K562 (cell line): ENCODE results near the gene TYMP. TPM values are rescaled to one million over a fixed set of nuclear protein-coding genes. Genes with fewer than 3 reads are reported as not detected.

Source experiments
- ATAC-seq: fragments of 200-7000 bp; cut with Tn5 transposase; 3 replicates; pipeline ENCODE4 v1.9.1; 2020; ENCODE audit warnings: moderate library complexity
- BruUV-seq: library from RNA; stranded (reverse); fragments of 400-500 nt; replicated peaks from 2 replicates; lab custom pipeline; 2021; lab: Mats Ljungman, UMichigan
- CTCF ChIA-PET: fragments of 300-600 bp; formaldehyde crosslinking; extraction: SDS; loops from one replicate; lab custom pipeline; 2021; ENCODE audit warnings: low intra/inter-chr PET ratio; lab: Yijun Ruan, JAX
- POLR2A ChIA-PET: fragments of 300-600, 350-650 bp; sonication (Branson Sonifier 250); formaldehyde crosslinking; extraction: SDS; loops from one replicate; lab custom pipeline; 2021; ENCODE audit warnings: antibody characterized with exemption, inconsistent platforms; lab: Yijun Ruan, JAX
- DNase-seq, 4 experiments: peaks; one replicate each; pipeline versions ENCODE4 v3.0.0 to v3.0.0-alpha.2; 2011 to 2018; ENCODE audit warnings: low spot score in 3 of 4, mixed read lengths in 3 of 4; ENCODE audit errors: extremely low read depth in 1 of 4
- FAIRE-seq: peaks from 2 replicates; lab custom pipeline; 2011; peaks lifted over from hg19 to GRCh38; lab: Jason Lieb, UNC
- H2AFZ ChIP-seq: 2 replicates; pipeline ENCODE4 v1.6.0; 2011; ENCODE audit warnings: low read depth, low read length, control low read depth, inconsistent platforms
- H3K27ac ChIP-seq: fragments of 200-600 bp; 3 replicates; pipeline ENCODE4 v1.8.0; 2011; ENCODE audit warnings: low read depth, mild to moderate bottlenecking, control low read depth, inconsistent platforms, low read length, moderate library complexity, mixed read lengths; ENCODE audit errors: extremely low read depth
- H3K27me3 ChIP-seq, 2 experiments: fragments of 300-600 bp in 1 of 2; 2 replicates in 1 of 2; 3 replicates in 1 of 2; pipeline versions ENCODE4 v1.6.0 to v1.8.0; 2011; ENCODE audit warnings: inconsistent platforms in 2 of 2, low read length in 2 of 2, mild to moderate bottlenecking in 1 of 2, mixed read lengths in 1 of 2, moderate library complexity in 1 of 2; ENCODE audit not compliant: control insufficient read depth in 2 of 2, insufficient read depth in 2 of 2
- H3K36me3 ChIP-seq: fragments of 300-600 bp; 3 replicates; pipeline ENCODE4 v1.8.0; 2011; ENCODE audit warnings: mild to moderate bottlenecking, low read length, inconsistent platforms; ENCODE audit not compliant: control insufficient read depth, insufficient read depth
- H3K4me1 ChIP-seq, 2 experiments: fragments of 200-600 bp in 1 of 2; replicated peaks in 1 of 2; 2 replicates in 1 of 2; 3 replicates in 1 of 2; pipeline versions ENCODE4 v1.5.1 to v1.8.0; 2011; ENCODE audit warnings: inconsistent platforms in 2 of 2, low read length in 2 of 2, mild to moderate bottlenecking in 1 of 2, mixed read lengths in 1 of 2, moderate library complexity in 1 of 2; ENCODE audit not compliant: control insufficient read depth in 2 of 2, insufficient read depth in 2 of 2
- H3K4me2 ChIP-seq: 2 replicates; pipeline ENCODE4 v1.6.1; 2011; ENCODE audit warnings: low read length, control low read depth, inconsistent platforms, mixed read lengths; ENCODE audit not compliant: insufficient read depth
- H3K4me3 ChIP-seq: fragments of 200-600 bp; sonication (generic), shearing (Covaris generic); 2 replicates; pipeline ENCODE4 v1.5.1; 2016; ENCODE audit warnings: control low read depth, inconsistent platforms
- H3K79me2 ChIP-seq: fragments of 200-600 bp; 3 replicates; pipeline ENCODE4 v1.8.0; 2011; ENCODE audit warnings: low read length, inconsistent platforms; ENCODE audit not compliant: control insufficient read depth, insufficient read depth
- H3K9ac ChIP-seq, 2 experiments: 2 replicates each; pipeline versions ENCODE4 v1.6.0 to v1.6.1; 2011; ENCODE audit warnings: low read depth in 2 of 2, low read length in 2 of 2, control low read depth in 1 of 2, inconsistent platforms in 1 of 2, mild to moderate bottlenecking in 1 of 2, mixed read lengths in 1 of 2; ENCODE audit not compliant: insufficient read depth in 1 of 2
- H3K9me1 ChIP-seq: one replicate; pipeline ENCODE4 v1.6.0; 2011; ENCODE audit warnings: inconsistent platforms, mild to moderate bottlenecking, low read length, moderate library complexity; ENCODE audit not compliant: control insufficient read depth, insufficient read depth
- H3K9me3 ChIP-seq: replicated peaks from 2 replicates; pipeline ENCODE4 v1.5.1; 2011; ENCODE audit warnings: low read depth, low read length, inconsistent platforms; ENCODE audit not compliant: control insufficient read depth, insufficient read depth
- H4K20me1 ChIP-seq: replicated peaks from 2 replicates; pipeline ENCODE4 v1.6.1; 2011; ENCODE audit warnings: low read length, inconsistent platforms, mixed read lengths; ENCODE audit not compliant: control insufficient read depth, insufficient read depth
- HEY1 ChIP-seq: fragments of 250-450 bp; sonication (Bioruptor Pico); IDR thresholded peaks from 2 replicates; pipeline ENCODE4 v1.5.0; 2020; ENCODE audit warnings: mild to moderate bottlenecking, moderate library complexity, borderline replicate concordance
- HNRNPUL1 ChIP-seq: fragments of 200-400 bp; formaldehyde crosslinking; IDR thresholded peaks from 2 replicates; pipeline ENCODE4 v1.6.1; 2017; ENCODE audit warnings: low read length
- NRF1 ChIP-seq, 2 experiments: fragments of 450-650 bp; IDR thresholded peaks in 1 of 2; conservative IDR thresholded peaks in 1 of 2; 2 replicates each; pipeline ENCODE4 v1.6.1; 2014; ENCODE audit warnings: mild to moderate bottlenecking in 2 of 2
- POLR2G ChIP-seq: fragments of 200-400 bp; formaldehyde crosslinking; IDR thresholded peaks from 2 replicates; pipeline ENCODE4 v1.6.1; 2017; ENCODE audit warnings: low read depth, mild to moderate bottlenecking, antibody characterized with exemption, low read length, moderate library complexity
- RBFOX2 ChIP-seq: fragments of 200-400 bp; formaldehyde crosslinking; IDR thresholded peaks from 2 replicates; pipeline ENCODE4 v1.6.1; 2017; ENCODE audit warnings: low read depth, mild to moderate bottlenecking, low read length, moderate library complexity
- SMAD4 ChIP-seq: fragments of 250-450 bp; sonication (Bioruptor Pico); conservative IDR thresholded peaks from 2 replicates; pipeline ENCODE4 v1.8.0; 2021; ENCODE audit warnings: inconsistent platforms, mild to moderate bottlenecking, moderate library complexity
- SNRNP70 ChIP-seq: fragments of 200-400 bp; formaldehyde crosslinking; optimal IDR thresholded peaks from 2 replicates; pipeline ENCODE3; 2017; ENCODE audit warnings: low read depth, low read length
- TAL1 ChIP-seq: fragments of 450-650 bp; IDR thresholded peaks from 2 replicates; pipeline ENCODE4 v1.6.1; 2016; ENCODE audit warnings: mild to moderate bottlenecking
- ZBTB11 ChIP-seq, 3 experiments: fragments of 200-800 bp in 1 of 3; fragments of 250-450 bp in 1 of 3; fragments of 450-650 bp in 1 of 3; sonication (Bioruptor Pico) in 1 of 3; sonication (Bioruptor generic) in 1 of 3; formaldehyde crosslinking in 1 of 3; IDR thresholded peaks; 2 replicates each; pipeline versions ENCODE4 v1.6.1 to v1.8.0; 2016 to 2022; ENCODE audit warnings: mild to moderate bottlenecking in 2 of 3, missing genetic modification characterization in 2 of 3, missing compliant biosample characterization in 1 of 3, moderate library complexity in 1 of 3
- WGBS: fragments of 100-300 bp; shearing (Covaris generic); methylation state at CpG from one replicate; pipeline ENCODE4 v1.1.6; 2016; ENCODE audit warnings: low coverage, mixed read lengths; ENCODE audit not compliant: insufficient coverage; ENCODE audit errors: missing lambda C conversion rate; 5-methylcytosine and 5-hydroxymethylcytosine counted together
- in situ Hi-C: fragments of 300-500 bp; cut with MboI; formaldehyde crosslinking; loops from 4 replicates; pipeline ENCODE4 v1.15.0; 2018; ENCODE audit warnings: inconsistent platforms, mixed read lengths
- intact Hi-C: fragments of 100-400 bp; cut with micrococcal nuclease; formaldehyde crosslinking; loops from 2 replicates; pipeline ENCODE4 v1.14.2; 2022
- polyA plus RNA-seq, 8 experiments: library from polyadenylated mRNA; depleted of rRNA in 4 of 8; stranded (reverse) in 5 of 8; unstranded in 3 of 8; fragments of >200 nt; fragmentation: Nextera tagmentation in 2 of 8; fragmentation: Illumina TruSeq in 1 of 8; extraction: Ambion mirVana in 2 of 8; extraction: Trizol in 1 of 8; gene quantifications; 2 replicates each; pipeline versions ENCODE4 v1.2.1 to v1.2.3, GENCODE V29; 2011 to 2014; ENCODE audit warnings: inconsistent platforms in 1 of 8, missing spikeins in 1 of 8
- total RNA-seq, 7 experiments: library from RNA; depleted of rRNA in 6 of 7; stranded (reverse); fragments of >200 nt in 6 of 7; fragmentation: Illumina TruSeq in 2 of 7; extraction: Trizol in 2 of 7; gene quantifications; 2 replicates each; pipeline versions ENCODE4 v1.2.1 to v1.2.3, GENCODE V29; 2011 to 2021; ENCODE audit warnings: low replicate concordance in 1 of 7
- TF ChIP-seq, protein P1 (sequence below), 2 experiments: fragments of 200-800 bp in 1 of 2; sonication (Bioruptor generic) in 1 of 2; sonication (generic) in 1 of 2; formaldehyde crosslinking in 1 of 2; IDR thresholded peaks in 1 of 2; conservative IDR thresholded peaks in 1 of 2; 2 replicates each; pipeline versions ENCODE4 v1.5.0 to v1.6.1; 2016 to 2020; ENCODE audit warnings: missing compliant biosample characterization in 1 of 2, missing genetic modification characterization in 1 of 2, missing genetic modification reagents in 1 of 2

TYMP gene
- total and polyA plus RNA-seq, 9 of the 15 experiments (the other 6 are each of a cell fraction or from before 2014, with no cell fraction given): 0.03 to 4.0 (median 2.4) TPM; not detected in 4

- CTCF ChIA-PET: no interaction called here
- H3K9ac ChIP-seq: no peak overlapping the region
- H3K36me3 ChIP-seq: no peaks in the 10 kb centered on the region
- peaks cover 0 to 38% of the 10 kb centered on the region in 2 experiments; a peak in 3 of 5 replicates for H3K4me1 ChIP-seq
- in situ Hi-C loops (no loop called here), intact Hi-C loops (no loop called here)
- no peaks in the 10 kb centered on the region for H3K9me3 ChIP-seq
- no peak for FAIRE-seq
- H3K9me1 ChIP-seq: no peaks in the 10 kb centered on the region
- H3K4me3 ChIP-seq: no peak overlapping the region
- H3K27me3 ChIP-seq: peaks cover 0 to 6% of the 10 kb centered on the region in 2 experiments; a peak in 1 of 5 replicates
- no peaks in the 10 kb centered on the region for H3K79me2 ChIP-seq
- no peak overlapping the region for H3K4me2 ChIP-seq
- ATAC-seq: no peak
- H3K27ac ChIP-seq: no peak overlapping the region
- no peaks in the 10 kb centered on the region for H4K20me1 ChIP-seq
- 54% methylated on average over 33 of the region's 78 CpGs for WGBS
- DNase-seq: peak in 2 of 4 experiments; percentile 43 to 44
- TF ChIP-seq POLR2G (peak; percentile 8; the same call in 1 of the 2 replicates), RBFOX2 (peak; percentile 56), SNRNP70 (no peak), HEY1 (CRISPR knock-in tag) (no peak), HNRNPUL1 (no peak), SMAD4 (CRISPR knock-in tag) (0 out of 2 replicates have a peak, but pooled peaks have one; percentile 20), TAL1 (no peak), NRF1 (conservative IDR thresholded peaks at IDR 0.05 in 1 of 2, IDR thresholded peaks at IDR 0.05 in 1 of 2) (no peak), ZBTB11 (CRISPR knock-in tag; IDR thresholded peaks at IDR 0.05) (0 out of 6 replicates have a peak, but pooled peaks of 1 of the 3 experiments have one; percentile 18)
- TF ChIP-seq, protein P1, sequence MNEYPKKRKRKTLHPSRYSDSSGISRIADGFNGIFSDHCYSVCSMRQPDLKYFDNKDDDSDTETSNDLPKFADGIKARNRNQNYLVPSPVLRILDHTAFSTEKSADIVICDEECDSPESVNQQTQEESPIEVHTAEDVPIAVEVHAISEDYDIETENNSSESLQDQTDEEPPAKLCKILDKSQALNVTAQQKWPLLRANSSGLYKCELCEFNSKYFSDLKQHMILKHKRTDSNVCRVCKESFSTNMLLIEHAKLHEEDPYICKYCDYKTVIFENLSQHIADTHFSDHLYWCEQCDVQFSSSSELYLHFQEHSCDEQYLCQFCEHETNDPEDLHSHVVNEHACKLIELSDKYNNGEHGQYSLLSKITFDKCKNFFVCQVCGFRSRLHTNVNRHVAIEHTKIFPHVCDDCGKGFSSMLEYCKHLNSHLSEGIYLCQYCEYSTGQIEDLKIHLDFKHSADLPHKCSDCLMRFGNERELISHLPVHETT (CRISPR knock-in tag; conservative IDR thresholded peaks at IDR 0.05 in 1 of 2, IDR thresholded peaks at IDR 0.05 in 1 of 2): no peak
- H2AFZ ChIP-seq: no peak overlapping the region
- POLR2A ChIA-PET: interaction anchor here (0.6 kb wide), 1 partner anchor 308 kb away, joined by 4 read pairs; no protein-coding TSS in a partner anchor
- BruUV-seq: no TSS peak
Measured at GRCh38 chr22:50546326-50547262, 16.8 kb upstream of the TYMP start.
